ENCODE data around the gene CA12.
A peak's percentile ranks its signal among the peaks of the same experiment; 100 is the strongest.
"Not testable (repeated sequence)": the region's sequence is repeated elsewhere in the genome, so short reads cannot be mapped to it uniquely, and the experiment has no call there.

Gene CA12

GRCh38 chr15:63381301-63382204, at the start of gene CA12:
Gene CA12, minus strand, starts transcription at chr15:63381846. Its CDS starts 126 bp downstream, at chr15:63381720.
- no peak for DNase-seq (ENCODE audit: low read depth in 2 of 2)

- no peak for DNase-seq (ENCODE audit: low read depth in 2 of 2)
Measured at GRCh38 chr15:63430766-63431451, 49.3 kb upstream of the CA12 start.

- DNase-seq (ENCODE audit: low read depth in 2 of 2) = no peak
Measured at GRCh38 chr15:63426552-63426951, 44.9 kb upstream of the CA12 start.

- DNase-seq (ENCODE audit: low read depth in 2 of 2) = no peak
Measured at GRCh38 chr15:63425426-63425985, 43.9 kb upstream of the CA12 start.

- DNase-seq (ENCODE audit: low read depth in 2 of 2) = no peak
Measured at GRCh38 chr15:63422891-63423590, 41.4 kb upstream of the CA12 start.

- DNase-seq (ENCODE audit: low read depth in 2 of 2) = no peak
Measured at GRCh38 chr15:63421433-63421832, 39.8 kb upstream of the CA12 start.

GRCh38 chr15:63420333-63420747, 38.7 kb upstream of the CA12 start:
- DNase-seq (ENCODE audit: low read depth in 2 of 2) = no peak

GRCh38 chr15:63418811-63419210, 37.2 kb upstream of the CA12 start:
- DNase-seq (ENCODE audit: low read depth in 2 of 2) = no peak

GRCh38 chr15:63417721-63418120, 36.1 kb upstream of the CA12 start:
- no peak for DNase-seq (ENCODE audit: low read depth in 2 of 2)

GRCh38 chr15:63417274-63417673, 35.6 kb upstream of the CA12 start:
- not testable (repeated sequence) for DNase-seq (ENCODE audit: low read depth in 2 of 2)

GRCh38 chr15:63414474-63415120, 33.0 kb upstream of the CA12 start:
- DNase-seq (ENCODE audit: low read depth in 2 of 2) = no peak

- no peak for DNase-seq (ENCODE audit: low read depth in 2 of 2)
Measured at GRCh38 chr15:63412551-63412950, 30.9 kb upstream of the CA12 start.

GRCh38 chr15:63411866-63412265, 30.2 kb upstream of the CA12 start:
- no peak for DNase-seq (ENCODE audit: low read depth in 2 of 2)

GRCh38 chr15:63409179-63409578, 27.5 kb upstream of the CA12 start:
- DNase-seq (ENCODE audit: low read depth in 2 of 2) = no peak

GRCh38 chr15:63408524-63408923, 26.9 kb upstream of the CA12 start:
- DNase-seq (ENCODE audit: low read depth in 2 of 2) = peak; percentile 56 to 63

- DNase-seq (ENCODE audit: low read depth in 2 of 2) = no peak
Measured at GRCh38 chr15:63407612-63408011, 26.0 kb upstream of the CA12 start.

GRCh38 chr15:63405683-63406390, 24.2 kb upstream of the CA12 start:
- DNase-seq (ENCODE audit: low read depth in 2 of 2) = no peak

- no peak for DNase-seq (ENCODE audit: low read depth in 2 of 2)
Measured at GRCh38 chr15:63405159-63405558, 23.5 kb upstream of the CA12 start.

GRCh38 chr15:63403254-63403945, 21.8 kb upstream of the CA12 start:
- no peak for DNase-seq (ENCODE audit: low read depth in 2 of 2)
